OCI-LY3 (cell line): ENCODE data around the gene SRPK3.

Source experiments
- EZH2phosphoT487 ChIP-seq: fragments of 200-600 bp; shearing (Covaris generic); IDR thresholded peaks from 2 replicates; pipeline ENCODE4 v1.6.1; 2018; ENCODE audit warnings: antibody characterized with exemption, mixed run types, low read depth
- TF ChIP-seq, protein P1 (sequence below): fragments of 200-600, 300-600 bp; sonication (generic); IDR thresholded peaks from 2 replicates; pipeline ENCODE4 v1.5.1; 2014; ENCODE audit warnings: antibody characterized with exemption, low read length, low read depth

DNA sequence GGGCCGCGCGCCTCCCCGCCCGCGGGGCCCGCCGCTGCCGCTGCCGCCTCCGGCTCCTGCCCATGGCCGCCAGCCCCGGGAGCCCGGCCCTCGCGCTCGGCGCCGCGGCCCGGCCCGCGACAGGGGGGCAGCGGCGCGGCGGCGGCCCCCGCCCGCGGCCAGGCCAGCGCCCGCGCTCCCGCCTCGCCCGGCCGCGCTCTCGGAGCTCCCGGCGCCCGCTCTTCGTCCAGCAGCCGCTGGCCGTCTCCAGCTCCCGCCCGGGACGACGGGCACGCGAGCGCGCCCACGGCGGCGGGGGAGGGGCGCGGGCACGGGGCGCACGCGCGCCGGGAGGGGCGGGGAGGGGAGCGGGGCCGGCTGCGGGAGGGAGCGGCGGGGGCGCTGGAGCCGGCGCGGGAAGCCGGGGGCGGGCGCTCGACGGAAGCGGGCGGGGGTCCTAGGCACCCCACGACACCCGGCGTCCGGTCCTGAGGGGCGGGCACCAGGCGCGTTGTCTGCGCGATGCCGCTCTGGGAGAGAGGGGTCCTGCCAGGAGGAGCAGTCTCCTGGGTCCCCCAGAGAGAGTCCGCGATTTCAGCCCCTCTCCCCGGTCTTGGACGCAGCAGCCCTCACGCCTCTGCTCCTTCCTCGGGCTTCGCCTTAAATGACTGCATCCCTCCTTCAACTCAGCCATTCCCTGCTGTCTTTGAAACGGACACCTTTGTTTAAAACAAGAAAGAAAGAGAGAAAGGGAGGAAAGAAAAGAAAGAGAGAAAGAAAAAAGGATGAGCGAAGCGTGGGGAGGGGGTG is 50.0 kb downstream of the SRPK3 start:
- TF ChIP-seq, protein P1, sequence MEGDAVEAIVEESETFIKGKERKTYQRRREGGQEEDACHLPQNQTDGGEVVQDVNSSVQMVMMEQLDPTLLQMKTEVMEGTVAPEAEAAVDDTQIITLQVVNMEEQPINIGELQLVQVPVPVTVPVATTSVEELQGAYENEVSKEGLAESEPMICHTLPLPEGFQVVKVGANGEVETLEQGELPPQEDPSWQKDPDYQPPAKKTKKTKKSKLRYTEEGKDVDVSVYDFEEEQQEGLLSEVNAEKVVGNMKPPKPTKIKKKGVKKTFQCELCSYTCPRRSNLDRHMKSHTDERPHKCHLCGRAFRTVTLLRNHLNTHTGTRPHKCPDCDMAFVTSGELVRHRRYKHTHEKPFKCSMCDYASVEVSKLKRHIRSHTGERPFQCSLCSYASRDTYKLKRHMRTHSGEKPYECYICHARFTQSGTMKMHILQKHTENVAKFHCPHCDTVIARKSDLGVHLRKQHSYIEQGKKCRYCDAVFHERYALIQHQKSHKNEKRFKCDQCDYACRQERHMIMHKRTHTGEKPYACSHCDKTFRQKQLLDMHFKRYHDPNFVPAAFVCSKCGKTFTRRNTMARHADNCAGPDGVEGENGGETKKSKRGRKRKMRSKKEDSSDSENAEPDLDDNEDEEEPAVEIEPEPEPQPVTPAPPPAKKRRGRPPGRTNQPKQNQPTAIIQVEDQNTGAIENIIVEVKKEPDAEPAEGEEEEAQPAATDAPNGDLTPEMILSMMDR: no peak
- no peak for TF ChIP-seq EZH2phosphoT487
